K562 (cell line): ENCODE data around the gene CDS1. TPM values are rescaled to one million over a fixed set of nuclear protein-coding genes. Genes with fewer than 3 reads are reported as not detected.

Source experiments
- ATAC-seq: fragments of 200-7000 bp; cut with Tn5 transposase; 3 replicates; pipeline ENCODE4 v1.9.1; 2020; ENCODE audit warnings: moderate library complexity
- BruUV-seq: library from RNA; stranded (reverse); fragments of 400-500 nt; replicated peaks from 2 replicates; lab custom pipeline; 2021; lab: Mats Ljungman, UMichigan
- CTCF ChIA-PET: fragments of 300-600 bp; formaldehyde crosslinking; extraction: SDS; loops from one replicate; lab custom pipeline; 2021; ENCODE audit warnings: low intra/inter-chr PET ratio; lab: Yijun Ruan, JAX
- POLR2A ChIA-PET: fragments of 300-600, 350-650 bp; sonication (Branson Sonifier 250); formaldehyde crosslinking; extraction: SDS; loops from one replicate; lab custom pipeline; 2021; ENCODE audit warnings: antibody characterized with exemption, inconsistent platforms; lab: Yijun Ruan, JAX
- DNase-seq, 4 experiments: peaks; one replicate each; pipeline versions ENCODE4 v3.0.0 to v3.0.0-alpha.2; 2011 to 2018; ENCODE audit warnings: low spot score in 3 of 4, mixed read lengths in 3 of 4; ENCODE audit errors: extremely low read depth in 1 of 4
- FAIRE-seq: peaks from 2 replicates; lab custom pipeline; 2011; peaks lifted over from hg19 to GRCh38; lab: Jason Lieb, UNC
- H2AFZ ChIP-seq: 2 replicates; pipeline ENCODE4 v1.6.0; 2011; ENCODE audit warnings: low read depth, low read length, control low read depth, inconsistent platforms
- H3K27ac ChIP-seq: fragments of 200-600 bp; 3 replicates; pipeline ENCODE4 v1.8.0; 2011; ENCODE audit warnings: low read depth, mild to moderate bottlenecking, control low read depth, inconsistent platforms, low read length, moderate library complexity, mixed read lengths; ENCODE audit errors: extremely low read depth
- H3K27me3 ChIP-seq, 2 experiments: fragments of 300-600 bp in 1 of 2; 2 replicates in 1 of 2; 3 replicates in 1 of 2; pipeline versions ENCODE4 v1.6.0 to v1.8.0; 2011; ENCODE audit warnings: inconsistent platforms in 2 of 2, low read length in 2 of 2, mild to moderate bottlenecking in 1 of 2, mixed read lengths in 1 of 2, moderate library complexity in 1 of 2; ENCODE audit not compliant: control insufficient read depth in 2 of 2, insufficient read depth in 2 of 2
- H3K36me3 ChIP-seq: fragments of 300-600 bp; 3 replicates; pipeline ENCODE4 v1.8.0; 2011; ENCODE audit warnings: mild to moderate bottlenecking, low read length, inconsistent platforms; ENCODE audit not compliant: control insufficient read depth, insufficient read depth
- H3K4me1 ChIP-seq, 2 experiments: fragments of 200-600 bp in 1 of 2; replicated peaks in 1 of 2; 2 replicates in 1 of 2; 3 replicates in 1 of 2; pipeline versions ENCODE4 v1.5.1 to v1.8.0; 2011; ENCODE audit warnings: inconsistent platforms in 2 of 2, low read length in 2 of 2, mild to moderate bottlenecking in 1 of 2, mixed read lengths in 1 of 2, moderate library complexity in 1 of 2; ENCODE audit not compliant: control insufficient read depth in 2 of 2, insufficient read depth in 2 of 2
- H3K4me2 ChIP-seq: 2 replicates; pipeline ENCODE4 v1.6.1; 2011; ENCODE audit warnings: low read length, control low read depth, inconsistent platforms, mixed read lengths; ENCODE audit not compliant: insufficient read depth
- H3K4me3 ChIP-seq: fragments of 200-600 bp; sonication (generic), shearing (Covaris generic); 2 replicates; pipeline ENCODE4 v1.5.1; 2016; ENCODE audit warnings: control low read depth, inconsistent platforms
- H3K79me2 ChIP-seq: fragments of 200-600 bp; 3 replicates; pipeline ENCODE4 v1.8.0; 2011; ENCODE audit warnings: low read length, inconsistent platforms; ENCODE audit not compliant: control insufficient read depth, insufficient read depth
- H3K9ac ChIP-seq, 2 experiments: 2 replicates each; pipeline versions ENCODE4 v1.6.0 to v1.6.1; 2011; ENCODE audit warnings: low read depth in 2 of 2, low read length in 2 of 2, control low read depth in 1 of 2, inconsistent platforms in 1 of 2, mild to moderate bottlenecking in 1 of 2, mixed read lengths in 1 of 2; ENCODE audit not compliant: insufficient read depth in 1 of 2
- H3K9me1 ChIP-seq: one replicate; pipeline ENCODE4 v1.6.0; 2011; ENCODE audit warnings: inconsistent platforms, mild to moderate bottlenecking, low read length, moderate library complexity; ENCODE audit not compliant: control insufficient read depth, insufficient read depth
- H3K9me3 ChIP-seq: replicated peaks from 2 replicates; pipeline ENCODE4 v1.5.1; 2011; ENCODE audit warnings: low read depth, low read length, inconsistent platforms; ENCODE audit not compliant: control insufficient read depth, insufficient read depth
- H4K20me1 ChIP-seq: replicated peaks from 2 replicates; pipeline ENCODE4 v1.6.1; 2011; ENCODE audit warnings: low read length, inconsistent platforms, mixed read lengths; ENCODE audit not compliant: control insufficient read depth, insufficient read depth
- ARID3A ChIP-seq: IDR thresholded peaks from 2 replicates; pipeline ENCODE4 v1.6.1; 2012; ENCODE audit warnings: low read depth, low read length, improper control_type of control experiment, borderline replicate concordance
- BRF2 ChIP-seq: IDR thresholded peaks from 3 replicates; pipeline ENCODE4 v1.6.1; 2011; ENCODE audit warnings: borderline replicate concordance, mild to moderate bottlenecking; ENCODE audit not compliant: insufficient read length, insufficient read depth
- E2F6 ChIP-seq, 2 experiments: IDR thresholded peaks; 2 replicates each; pipeline ENCODE4 v1.6.1; 2011; ENCODE audit warnings: borderline replicate concordance in 1 of 2, control low read depth in 1 of 2, low read depth in 1 of 2, low read length in 1 of 2, mild to moderate bottlenecking in 1 of 2, mixed read lengths in 1 of 2, moderate library complexity in 1 of 2; ENCODE audit not compliant: insufficient read depth in 1 of 2, insufficient read length in 1 of 2, poor library complexity in 1 of 2, severe bottlenecking in 1 of 2; ENCODE audit errors: extremely low read depth in 1 of 2
- HOMEZ ChIP-seq: fragments of 250-450 bp; sonication (Bioruptor Pico); IDR thresholded peaks from 2 replicates; pipeline ENCODE4 v1.4.0; 2020; ENCODE audit warnings: mild to moderate bottlenecking, moderate library complexity
- PRDM10 ChIP-seq: fragments of 450-650 bp; IDR thresholded peaks from 2 replicates; pipeline ENCODE4 v1.6.1; 2018; ENCODE audit not compliant: partially characterized antibody
- RAD51 ChIP-seq: fragments of 450-650 bp; IDR thresholded peaks from 2 replicates; pipeline ENCODE4 v1.7.1; 2016; ENCODE audit warnings: low read depth, mild to moderate bottlenecking, borderline replicate concordance
- SAP30 ChIP-seq: fragments of 200-600 bp; sonication (generic); IDR thresholded peaks from 2 replicates; pipeline ENCODE4 v1.6.1; 2012; ENCODE audit warnings: borderline replicate concordance, low read depth, mild to moderate bottlenecking, moderate library complexity, low read length, control low read depth, inconsistent platforms; ENCODE audit not compliant: insufficient read depth, poor library complexity, severe bottlenecking
- SUPT5H ChIP-seq: fragments of 450-650 bp; IDR thresholded peaks from 2 replicates; pipeline ENCODE4 v1.6.1; 2016
- ZNF717 ChIP-seq: fragments of 250-450 bp; sonication (Bioruptor Pico); IDR thresholded peaks from 2 replicates; pipeline ENCODE4 v1.5.0; 2021
- WGBS: fragments of 100-300 bp; shearing (Covaris generic); methylation state at CpG from one replicate; pipeline ENCODE4 v1.1.6; 2016; ENCODE audit warnings: low coverage, mixed read lengths; ENCODE audit not compliant: insufficient coverage; ENCODE audit errors: missing lambda C conversion rate; 5-methylcytosine and 5-hydroxymethylcytosine counted together
- in situ Hi-C: fragments of 300-500 bp; cut with MboI; formaldehyde crosslinking; loops from 4 replicates; pipeline ENCODE4 v1.15.0; 2018; ENCODE audit warnings: inconsistent platforms, mixed read lengths
- intact Hi-C: fragments of 100-400 bp; cut with micrococcal nuclease; formaldehyde crosslinking; loops from 2 replicates; pipeline ENCODE4 v1.14.2; 2022
- polyA plus RNA-seq, 8 experiments: library from polyadenylated mRNA; depleted of rRNA in 4 of 8; stranded (reverse) in 5 of 8; unstranded in 3 of 8; fragments of >200 nt; fragmentation: Nextera tagmentation in 2 of 8; fragmentation: Illumina TruSeq in 1 of 8; extraction: Ambion mirVana in 2 of 8; extraction: Trizol in 1 of 8; gene quantifications; 2 replicates each; pipeline versions ENCODE4 v1.2.1 to v1.2.3, GENCODE V29; 2011 to 2014; ENCODE audit warnings: inconsistent platforms in 1 of 8, missing spikeins in 1 of 8
- total RNA-seq, 7 experiments: library from RNA; depleted of rRNA in 6 of 7; stranded (reverse); fragments of >200 nt in 6 of 7; fragmentation: Illumina TruSeq in 2 of 7; extraction: Trizol in 2 of 7; gene quantifications; 2 replicates each; pipeline versions ENCODE4 v1.2.1 to v1.2.3, GENCODE V29; 2011 to 2021; ENCODE audit warnings: low replicate concordance in 1 of 7

The CDS1 gene
- total and polyA plus RNA-seq, 9 of the 15 experiments (the other 6 are each of a cell fraction or from before 2014, with no cell fraction given) = 0.04 to 0.42 (median 0.15) TPM

- TF ChIP-seq RAD51 (no peak), ZNF717 (no peak), SUPT5H (no peak), HOMEZ (CRISPR knock-in tag) (no peak), SAP30 (no peak)
- TF ChIP-seq, all 486 proteins: peak for 0
Measured at GRCh38 chr4:84666439-84666838, 83.5 kb downstream of the CDS1 start (continued).

GRCh38 chr4:84669201-84669600, 86.3 kb downstream of the CDS1 start:
- intact Hi-C loops (no loop called here), in situ Hi-C loops (no loop called here)
- no peak for FAIRE-seq
- Histone ChIP-seq H3K36me3 (no peaks in the 10 kb centered on the region), H3K9me3 (no peaks in the 10 kb centered on the region), H3K9me1 (no peaks in the 10 kb centered on the region), H3K27me3 (no peaks in the 10 kb centered on the region), H3K9ac (no peak overlapping the region), H3K4me3 (no peak overlapping the region), H3K79me2 (no peaks in the 10 kb centered on the region), H3K4me1 (no peaks in the 10 kb centered on the region), H4K20me1 (no peaks in the 10 kb centered on the region), H2AFZ (no peak overlapping the region), H3K4me2 (no peak overlapping the region), H3K27ac (no peak overlapping the region)
- DNase-seq = no peak
- no TSS peak for BruUV-seq
- ChIA-PET POLR2A (no interaction called here), CTCF (interaction anchor here (0.7 kb wide), 1 partner anchor 937 kb away, joined by 3 read pairs; no protein-coding TSS in a partner anchor)
- 39% methylated on average over 1 of the region's 1 CpG for WGBS
- no peak for ATAC-seq
- no peak for TF ChIP-seq PRDM10
- no peak for TF ChIP-seq ARID3A
- no peak for TF ChIP-seq E2F6 (IDR thresholded peaks at IDR 0.05; ENCODE audit: borderline replicate concordance in 1 of 2, extremely low read depth in 1 of 2, insufficient read depth in 1 of 2, insufficient read length in 1 of 2, low read depth in 1 of 2, low read length in 1 of 2, poor library complexity in 1 of 2, severe bottlenecking in 1 of 2)
- no peak for TF ChIP-seq BRF2
